D341Med (cell line): ENCODE data around the gene DNAJA2.

ENCODE experiments used
- DNase-seq: peaks from one replicate; pipeline ENCODE4 v3.0.0; 2012; ENCODE audit warnings: low spot score

The DNAJA2 gene

DNA sequence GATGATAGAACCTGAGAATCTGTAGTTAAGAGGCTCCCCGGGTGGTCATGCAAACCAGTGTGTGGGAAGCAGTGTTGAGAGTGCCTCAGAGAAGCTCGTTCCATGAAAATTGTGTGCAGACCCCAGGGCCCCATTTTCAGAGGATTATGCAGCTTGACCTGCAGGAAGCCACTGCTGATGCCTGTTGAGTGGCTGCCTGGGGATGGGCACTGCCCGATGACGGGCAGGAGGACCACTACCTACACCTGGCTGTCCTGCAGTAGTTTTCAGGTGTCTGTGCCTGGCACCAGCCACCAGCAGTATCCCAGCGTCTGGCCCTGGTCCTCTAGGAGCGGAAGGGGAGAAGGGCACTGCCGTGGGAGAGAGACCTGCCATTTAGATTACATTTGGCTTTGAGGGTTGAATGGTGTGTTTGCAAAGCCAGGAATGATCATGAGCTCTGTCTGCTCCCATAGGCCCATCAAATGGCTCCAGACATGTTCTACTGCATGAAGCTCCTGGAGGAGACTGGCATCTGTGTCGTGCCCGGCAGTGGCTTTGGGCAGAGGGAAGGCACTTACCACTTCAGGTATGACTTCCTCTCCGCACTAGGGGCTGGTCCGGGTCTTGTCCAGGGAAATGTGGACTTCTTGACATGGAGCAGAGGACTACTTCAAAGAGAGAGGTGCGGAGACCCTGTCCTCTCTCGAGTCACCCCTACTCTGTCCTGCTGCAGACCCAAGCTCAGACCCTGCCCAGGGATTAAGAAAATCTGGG is 46.8 kb downstream of the DNAJA2 start:
- DNase-seq: no peak

DNA sequence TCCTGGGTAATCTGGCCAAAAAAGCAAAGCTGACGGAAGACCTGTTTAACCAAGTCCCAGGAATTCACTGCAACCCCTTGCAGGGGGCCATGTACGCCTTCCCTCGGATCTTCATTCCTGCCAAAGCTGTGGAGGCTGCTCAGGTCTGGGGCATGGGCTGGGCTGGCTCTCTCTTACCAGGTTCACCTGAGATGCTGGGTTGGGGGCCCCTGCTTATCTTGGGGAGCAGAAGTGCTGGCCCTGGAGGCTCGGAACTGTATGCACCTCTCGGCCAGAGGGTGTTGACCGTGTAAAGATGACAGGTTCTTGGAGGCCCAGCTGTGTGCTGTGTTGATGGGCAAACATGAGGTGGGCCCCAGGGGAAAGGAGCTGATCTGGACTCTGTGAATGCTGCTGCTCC is 49.1 kb downstream of the DNAJA2 start:
- no peak for DNase-seq

DNA sequence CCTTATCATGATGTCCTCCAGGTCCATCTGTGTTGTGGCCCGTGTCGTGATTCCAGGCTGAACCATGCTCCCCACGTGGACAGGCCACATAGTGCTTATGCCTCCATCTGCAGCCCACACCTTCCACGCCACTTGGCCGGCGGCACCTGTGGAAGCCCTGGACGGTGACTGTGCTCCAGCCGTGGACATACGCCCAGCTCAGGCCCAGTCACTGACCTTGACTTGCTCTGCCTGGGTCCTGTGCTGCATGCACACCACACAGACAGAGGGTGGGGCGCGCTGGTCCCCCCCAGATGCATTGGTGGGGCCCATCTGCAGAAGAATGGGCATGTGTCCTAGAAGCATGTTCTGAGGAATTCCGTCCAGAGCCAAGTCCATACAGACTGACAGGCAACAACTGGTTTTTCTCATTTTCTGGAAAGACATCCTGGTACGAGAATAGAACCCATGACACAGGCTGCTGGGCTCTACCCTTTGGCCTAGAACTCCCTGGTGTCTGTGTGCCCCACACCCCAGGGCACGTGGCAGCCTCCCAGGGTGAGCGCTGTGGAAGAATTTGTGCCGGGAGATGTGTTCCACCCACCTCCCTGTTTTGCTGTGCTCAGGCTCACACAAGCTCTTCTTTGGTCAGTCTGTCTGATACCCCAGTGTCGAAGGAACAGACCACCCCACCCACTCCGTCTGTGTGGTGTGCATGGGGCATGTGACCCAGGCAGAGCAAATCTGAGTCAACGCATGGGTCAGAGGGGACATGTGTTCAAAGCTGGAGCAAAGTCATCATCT is 49.8 kb downstream of the DNAJA2 start:
- DNase-seq: no peak

DNA sequence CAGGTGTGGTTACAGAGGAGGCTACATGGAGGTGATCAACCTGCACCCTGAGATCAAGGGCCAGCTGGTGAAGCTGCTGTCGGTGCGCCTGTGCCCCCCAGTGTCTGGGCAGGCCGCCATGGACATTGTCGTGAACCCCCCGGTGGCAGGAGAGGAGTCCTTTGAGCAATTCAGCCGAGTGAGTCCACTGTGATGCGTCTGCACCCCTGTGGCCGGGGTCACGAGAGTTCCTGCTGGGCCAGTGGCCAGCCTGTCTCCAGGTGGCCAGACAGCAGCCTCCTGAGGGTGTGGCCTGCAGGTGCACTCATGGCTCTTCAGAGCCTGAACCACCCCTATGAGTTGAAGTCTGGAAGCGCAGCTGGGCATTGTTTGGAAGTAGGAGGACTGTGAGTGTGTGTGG is 51.2 kb downstream of the DNAJA2 start:
- no peak for DNase-seq

DNA sequence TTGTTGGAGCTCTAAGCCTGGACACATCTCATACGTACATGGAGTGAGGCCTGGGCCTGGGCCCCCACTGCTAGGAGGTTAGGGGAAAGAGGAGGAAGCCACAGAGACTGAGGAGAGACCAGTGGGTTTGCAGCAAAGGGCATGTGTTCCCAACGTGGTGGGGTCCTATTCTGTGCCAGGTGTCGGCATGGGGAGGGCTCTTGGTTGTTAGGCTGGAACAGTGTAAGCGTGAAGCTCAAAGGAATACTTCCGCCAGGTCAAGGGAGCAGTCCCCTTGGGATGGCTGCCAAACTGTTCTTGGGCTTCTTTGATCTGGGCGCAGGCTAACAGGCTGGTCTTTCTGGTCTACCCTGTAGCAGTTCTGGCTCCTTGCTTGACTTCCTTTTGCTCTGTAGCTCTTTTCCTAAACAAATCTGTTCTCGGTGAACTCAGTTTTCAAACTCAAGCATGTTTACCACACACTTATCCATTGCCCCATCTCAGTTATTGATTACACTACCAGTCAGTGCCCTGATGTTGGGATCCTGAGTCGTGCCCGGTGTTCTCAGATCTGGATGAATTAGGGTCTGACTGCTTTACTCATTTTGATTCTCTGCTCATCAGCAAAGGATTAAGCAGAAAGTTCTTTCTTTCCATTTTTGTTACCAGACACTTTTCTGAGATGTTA is 52.9 kb downstream of the DNAJA2 start:
- peak; percentile 14 for DNase-seq

DNA sequence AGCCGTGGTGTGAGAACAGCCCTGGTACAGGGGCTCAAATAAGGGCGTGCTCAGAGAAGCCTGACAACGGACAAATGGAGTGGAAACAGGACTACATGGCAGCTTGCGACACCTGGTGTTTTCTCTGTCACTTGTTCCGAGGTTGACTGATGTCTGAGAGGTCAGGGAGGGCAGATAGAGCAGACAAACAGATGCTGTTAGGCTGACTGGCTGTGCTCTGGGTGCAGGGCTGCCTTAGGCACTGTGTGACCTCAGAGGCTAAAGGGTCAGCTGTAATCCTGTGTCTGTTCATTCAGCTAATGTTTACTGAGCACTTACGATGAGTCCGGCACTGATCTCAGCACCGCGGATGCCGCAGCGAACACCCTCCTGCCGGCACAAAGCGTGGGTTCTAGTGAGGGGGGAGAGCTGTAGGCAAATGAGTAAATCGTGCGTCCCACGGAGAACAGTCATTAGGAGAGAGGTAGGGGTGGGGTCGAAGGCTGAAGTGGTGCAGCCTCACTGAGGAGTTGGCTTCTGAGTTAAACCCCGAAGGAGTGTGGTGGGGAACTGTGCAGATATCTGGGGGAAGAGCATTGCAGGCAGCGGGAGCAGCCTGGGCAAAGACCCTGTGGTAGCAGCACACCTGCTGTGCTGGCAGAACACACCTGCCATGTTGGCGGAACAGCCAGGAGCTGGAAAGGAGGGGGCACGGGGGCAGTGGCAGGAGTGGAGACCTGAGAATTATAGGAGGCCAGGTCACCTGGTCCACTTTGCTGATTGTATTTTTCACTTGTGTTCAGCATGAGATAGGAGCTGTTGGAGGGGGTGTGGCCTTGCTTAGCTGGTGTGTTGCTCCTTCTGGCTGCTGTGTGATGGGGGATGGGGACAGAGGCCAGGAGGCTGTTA is 54.3 kb downstream of the DNAJA2 start:
- DNase-seq: no peak

DNA sequence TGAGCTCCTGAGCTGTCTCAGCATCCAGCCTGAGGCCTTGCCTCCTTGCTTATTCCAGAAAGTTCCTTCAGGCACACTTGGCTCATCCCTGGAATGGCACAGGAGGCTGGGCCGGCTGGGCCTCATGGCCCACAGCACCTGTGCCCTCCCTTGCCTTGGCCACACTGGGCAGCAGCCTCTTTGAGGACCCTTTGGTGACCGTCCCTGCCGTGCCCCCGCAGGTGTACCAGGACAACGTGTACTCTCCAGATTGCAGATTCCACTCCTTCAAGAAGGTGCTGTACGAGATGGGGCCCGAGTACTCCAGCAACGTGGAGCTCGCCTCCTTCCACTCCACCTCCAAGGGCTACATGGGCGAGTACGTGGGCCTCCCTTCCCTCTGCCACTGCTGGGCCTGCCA is 55.1 kb downstream of the DNAJA2 start:
- peak; percentile 16 for DNase-seq

DNA sequence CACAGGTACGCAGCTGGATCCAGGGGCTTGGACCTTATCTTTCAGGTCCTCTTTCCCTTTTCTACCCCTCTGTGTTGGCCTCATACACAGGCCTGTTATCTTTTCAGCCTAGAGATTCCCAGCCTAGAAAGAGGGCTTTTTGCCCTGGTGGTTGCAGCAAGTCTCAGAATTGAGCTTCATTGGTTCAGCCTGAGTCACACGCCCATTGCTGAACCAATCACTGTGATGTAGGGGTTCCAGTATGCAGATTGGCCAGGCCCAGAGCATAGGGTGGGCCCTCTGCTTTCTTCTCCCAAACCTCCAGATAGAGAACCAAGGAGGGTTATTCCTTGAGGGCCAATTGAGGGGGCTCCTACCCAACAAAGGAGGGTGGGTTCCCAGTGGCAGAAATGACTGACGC is 56.5 kb downstream of the DNAJA2 start:
- peak; percentile 36 for DNase-seq

DNA sequence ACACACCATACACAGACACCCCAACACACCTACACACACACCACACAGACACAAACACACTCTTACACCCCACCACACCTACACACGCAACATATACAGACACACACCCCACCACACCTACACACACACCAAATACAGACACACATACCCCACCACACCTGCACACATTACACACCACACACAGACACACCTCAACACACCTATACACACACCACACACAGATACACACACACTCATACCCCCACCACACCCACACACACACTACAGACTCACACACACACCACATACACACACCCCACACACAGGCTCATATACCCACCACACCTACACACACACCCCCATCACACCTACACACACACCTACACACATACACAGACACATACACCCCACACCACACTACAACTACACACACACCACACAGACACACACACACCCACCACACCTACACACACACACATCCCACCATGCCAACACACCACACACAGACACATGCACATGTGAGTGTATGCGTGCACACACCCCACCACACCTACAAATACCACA is 57.9 kb downstream of the DNAJA2 start:
- no peak for DNase-seq

DNA sequence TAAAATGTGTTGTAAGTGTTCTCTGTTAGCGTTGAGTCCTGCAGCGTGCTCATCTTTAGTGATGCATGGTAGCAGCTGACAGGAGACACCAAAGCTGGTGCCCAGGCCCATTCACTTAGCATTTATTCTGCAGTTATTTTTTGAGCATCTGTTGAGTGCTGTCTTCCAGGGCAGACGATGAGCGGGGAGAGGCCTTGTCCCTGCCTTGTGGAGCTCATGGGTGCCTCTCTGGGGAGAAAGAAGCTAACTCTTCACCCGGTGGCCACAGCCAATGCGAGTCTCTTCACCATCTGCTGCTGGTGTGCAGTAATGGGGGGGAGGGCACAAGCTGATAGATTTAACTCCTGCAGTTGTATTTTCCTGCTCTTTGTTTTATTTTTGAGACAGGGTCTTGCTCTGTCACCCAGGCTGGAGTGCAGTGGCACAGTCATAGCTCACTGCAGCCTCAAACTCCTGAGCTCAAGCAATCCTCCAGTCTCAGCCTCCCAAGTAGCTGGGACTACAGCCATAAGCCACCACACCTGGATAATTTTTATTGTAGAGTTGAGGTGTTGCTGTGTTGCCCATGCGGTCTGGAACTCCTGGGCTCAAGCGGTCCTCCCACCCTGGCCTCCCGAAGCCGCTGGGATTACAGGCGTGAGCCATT is 58.8 kb downstream of the DNAJA2 start:
- no peak for DNase-seq

DNA sequence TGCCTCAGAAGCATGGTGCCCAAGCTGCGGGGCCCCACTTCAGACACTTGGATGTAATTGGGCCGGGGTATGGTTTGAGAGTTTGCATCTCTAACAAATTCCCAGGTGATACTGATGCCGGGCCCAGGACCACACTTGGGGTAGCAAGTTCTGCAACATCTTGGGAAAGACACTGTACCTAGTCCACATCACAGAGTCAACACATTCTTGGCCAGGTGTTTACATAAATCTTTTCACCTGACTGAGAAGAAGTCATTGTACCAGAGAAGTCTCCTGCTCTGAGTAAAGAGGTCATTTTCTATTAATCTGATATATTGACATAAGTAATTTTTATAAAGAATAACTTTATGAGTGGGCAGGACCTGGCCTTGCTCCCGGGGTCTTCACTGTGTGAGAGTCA is 61.8 kb downstream of the DNAJA2 start:
- DNase-seq: no peak

DNA sequence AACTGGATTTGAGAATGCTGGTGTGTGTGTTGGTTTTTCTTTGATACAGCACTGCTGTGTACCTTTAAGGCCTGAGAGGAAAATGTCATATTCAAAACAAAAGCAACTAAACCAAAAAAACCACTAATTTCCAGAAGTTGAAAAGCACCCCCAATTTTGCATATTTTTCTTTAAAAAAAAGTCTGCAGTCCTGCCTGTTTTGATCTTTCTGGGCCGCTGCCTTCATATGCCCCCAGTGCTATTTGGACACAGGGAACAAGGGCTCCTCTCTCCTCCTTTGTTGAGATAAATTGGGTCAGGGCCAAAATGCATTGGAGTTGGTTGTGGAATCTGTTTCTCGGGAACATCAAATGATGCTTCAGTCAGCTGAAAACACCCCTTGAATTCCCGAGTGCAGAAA is 62.4 kb downstream of the DNAJA2 start:
- no peak for DNase-seq

DNA sequence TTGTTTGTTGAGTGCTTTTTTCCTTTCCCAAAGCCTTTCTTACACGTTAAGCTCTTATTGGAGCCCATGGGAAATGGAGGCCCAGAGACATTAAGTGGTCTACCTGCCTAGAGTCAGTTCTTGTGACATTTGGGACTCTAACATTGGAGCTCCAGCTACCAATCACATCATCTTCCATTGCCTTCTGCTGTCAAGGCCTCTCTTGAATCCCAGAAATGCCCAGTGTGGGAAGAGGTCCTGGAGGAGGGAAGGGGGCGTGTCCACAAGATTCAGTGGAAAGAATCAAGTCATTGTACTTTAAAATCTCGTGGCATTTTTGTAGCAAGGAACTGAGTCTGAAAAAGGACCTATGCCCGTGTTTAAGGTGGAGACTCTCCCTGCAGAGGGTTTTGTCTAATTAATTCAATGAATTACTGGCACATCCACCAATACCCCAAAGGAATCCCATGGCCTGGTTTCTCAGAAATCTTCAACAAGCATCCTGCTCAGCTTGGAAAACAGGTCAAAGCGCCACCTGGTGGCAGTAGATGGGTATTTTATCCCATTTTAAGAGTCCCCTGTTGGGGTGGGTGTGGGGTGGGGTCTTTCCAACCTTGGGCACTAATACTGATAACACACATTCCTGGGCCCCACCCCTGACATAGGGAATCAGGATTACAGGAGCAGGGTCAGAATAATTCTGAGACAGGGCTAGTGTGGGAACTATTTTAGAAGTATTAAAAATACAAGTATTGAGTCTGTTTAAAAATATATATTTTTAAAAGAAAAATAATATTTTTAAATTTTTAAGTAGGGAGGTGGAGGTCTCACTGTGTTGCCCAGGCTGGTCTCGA is 64.7 kb downstream of the DNAJA2 start:
- DNase-seq: peak; percentile 75

DNA sequence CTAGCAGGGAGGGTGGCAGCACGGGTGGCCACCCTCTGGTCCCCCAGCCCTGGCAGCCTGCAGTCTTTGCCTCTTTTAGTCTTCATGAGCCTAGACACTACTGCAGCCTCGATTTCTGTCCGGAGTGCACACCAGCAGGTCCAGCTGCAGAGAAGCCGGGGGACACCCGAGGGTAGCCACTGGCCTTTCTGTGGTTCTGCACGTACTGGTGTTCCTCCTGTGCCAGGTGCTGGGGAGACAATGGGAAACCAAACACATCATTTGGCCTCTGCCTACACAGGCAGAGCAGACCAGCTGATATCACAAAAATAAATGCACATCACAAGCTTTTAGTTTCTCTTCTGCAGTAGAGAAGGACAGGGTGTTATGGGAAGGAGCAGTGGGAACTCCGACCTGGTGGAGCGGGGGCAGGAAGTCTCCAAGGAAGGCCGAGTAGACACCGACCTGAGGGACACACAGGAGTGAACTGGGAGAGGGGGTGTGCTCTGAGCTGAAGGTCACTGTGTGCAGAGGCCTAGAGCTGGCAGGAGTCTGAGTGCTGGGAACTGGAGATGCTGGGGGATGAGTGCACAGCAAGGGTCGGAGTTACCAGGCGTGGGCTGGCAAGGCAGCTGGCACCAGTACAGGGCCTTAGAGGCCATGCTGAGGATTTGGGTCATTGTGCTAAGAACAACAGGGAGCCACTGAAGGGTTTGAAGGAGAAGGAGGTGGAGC is 66.3 kb downstream of the DNAJA2 start:
- DNase-seq: no peak

DNA sequence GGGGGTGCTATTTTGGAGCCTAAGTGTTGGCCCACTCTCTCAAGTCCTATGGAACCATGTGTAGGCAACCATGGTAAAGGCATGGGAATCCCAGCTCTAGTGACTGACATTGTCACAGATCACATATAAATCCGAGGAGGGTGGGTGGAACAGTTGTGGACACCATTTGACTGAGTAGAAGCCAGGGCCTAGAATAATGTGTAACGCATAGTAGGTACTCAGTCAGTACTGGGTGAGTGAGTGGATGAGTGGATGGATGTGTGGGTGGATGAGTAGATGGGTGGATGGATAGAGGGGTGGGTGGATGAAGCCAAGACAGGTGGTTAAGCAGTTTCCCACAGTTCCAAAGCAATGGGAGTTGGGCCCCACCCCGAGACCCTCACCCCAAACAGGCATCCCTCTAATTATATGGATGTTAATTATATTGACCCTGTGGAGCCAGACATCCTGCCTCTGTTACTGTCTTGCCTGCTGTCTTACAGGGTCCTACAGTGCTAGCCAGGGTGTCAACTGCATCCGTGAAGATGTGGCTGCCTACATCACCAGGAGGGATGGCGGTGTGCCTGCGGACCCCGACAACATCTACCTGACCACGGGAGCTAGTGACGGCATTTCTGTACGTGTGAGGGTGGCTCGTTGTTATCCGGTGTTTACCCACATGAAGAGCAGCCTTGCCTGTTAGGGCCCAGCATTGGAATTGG is 67.0 kb downstream of the DNAJA2 start:
- DNase-seq: no peak
